ENCODE results near the gene HCLS1.
"Not testable (repeated sequence)": the region's sequence is repeated elsewhere in the genome, so short reads cannot be mapped to it uniquely, and the experiment has no call there.

The HCLS1 gene

GRCh38 chr3:121698476-121698875, 37.8 kb upstream of the HCLS1 start:
- POLR2A ChIA-PET = no interaction called here
- no peak for DNase-seq (ENCODE audit: extremely low spot score)
- TF ChIP-seq HDGF (IDR thresholded peaks at IDR 0.05; ENCODE audit: borderline replicate concordance) = no peak
- CTCF ChIA-PET = no interaction called here

- ChIA-PET POLR2A (no interaction called here), CTCF (interaction anchor here (0.6 kb wide), 1 partner anchor 140 kb away, joined by 3 read pairs; no protein-coding TSS in a partner anchor)
- no peak for DNase-seq (ENCODE audit: extremely low spot score)
- TF ChIP-seq FOXM1 (IDR thresholded peaks at IDR 0.05; ENCODE audit: borderline replicate concordance) (no peak), HDGF (IDR thresholded peaks at IDR 0.05; ENCODE audit: borderline replicate concordance) (no peak)
Measured at GRCh38 chr3:121696186-121696585, 35.5 kb upstream of the HCLS1 start.

DNA sequence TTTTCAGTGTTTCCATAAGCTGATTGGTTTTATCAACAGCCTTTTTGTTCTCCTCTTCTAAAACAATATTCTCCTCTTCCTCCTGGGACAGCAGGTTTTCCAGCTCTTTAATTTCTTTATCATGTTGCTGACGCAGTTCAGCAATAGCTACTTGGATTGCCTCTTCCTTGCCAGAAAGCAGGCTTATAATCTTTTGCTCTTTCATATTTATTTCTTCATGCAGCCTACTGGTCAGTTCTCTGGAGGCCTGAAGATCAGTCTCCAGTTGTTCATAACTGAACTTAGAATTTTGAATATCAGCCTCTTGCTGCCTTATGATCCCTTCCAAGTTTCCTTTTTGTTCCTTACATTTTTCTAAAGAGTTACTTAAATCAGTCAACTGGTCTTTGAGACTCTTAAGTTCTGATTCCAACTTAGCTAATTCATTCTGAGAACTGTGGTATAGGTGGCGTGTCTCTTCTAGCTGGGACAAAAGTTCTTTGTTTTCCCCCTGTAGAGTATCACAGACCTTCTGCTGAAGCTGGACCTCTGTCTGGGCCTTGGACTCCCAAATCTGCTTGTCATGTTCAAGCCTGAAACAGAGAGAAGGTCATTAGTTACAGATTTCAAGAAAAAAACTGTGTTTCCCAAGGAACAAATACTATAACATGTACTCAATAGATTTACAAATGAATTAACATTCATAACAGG, 31.5 kb upstream of the HCLS1 start:
- DNase-seq (ENCODE audit: extremely low spot score) = no peak
- TF ChIP-seq NFRKB (IDR thresholded peaks at IDR 0.05) = no peak
- no peak for TF ChIP-seq PKNOX1 (IDR thresholded peaks at IDR 0.05)
- TF ChIP-seq ZNF384 (IDR thresholded peaks at IDR 0.05) = no peak
- no peak for TF ChIP-seq FOXM1 (IDR thresholded peaks at IDR 0.05; ENCODE audit: borderline replicate concordance)
- TF ChIP-seq TARDBP (IDR thresholded peaks at IDR 0.05) = no peak
- no peak for TF ChIP-seq FOXA1 (IDR thresholded peaks at IDR 0.05)
- TF ChIP-seq ELF4 (IDR thresholded peaks at IDR 0.05) = no peak
- TF ChIP-seq SP1 (IDR thresholded peaks at IDR 0.05) = no peak
- no peak for TF ChIP-seq HDGF (IDR thresholded peaks at IDR 0.05; ENCODE audit: borderline replicate concordance)
- TF ChIP-seq ARNT (IDR thresholded peaks at IDR 0.05) = no peak
- TF ChIP-seq BHLHE40 (IDR thresholded peaks at IDR 0.05; ENCODE audit: borderline replicate concordance) = no peak
- no peak for TF ChIP-seq FOXK2 (IDR thresholded peaks at IDR 0.05)
- no peak for TF ChIP-seq L3MBTL2 (conservative IDR thresholded peaks at IDR 0.05)
- no peak for TF ChIP-seq CTBP1 (IDR thresholded peaks at IDR 0.05; ENCODE audit: borderline replicate concordance)
- no peak for TF ChIP-seq SUZ12 (IDR thresholded peaks at IDR 0.05)
- TF ChIP-seq LEF1 (IDR thresholded peaks at IDR 0.05; ENCODE audit: borderline replicate concordance) = no peak
- CTCF ChIA-PET = interaction anchor here (0.6 kb wide), 1 partner anchor 28 kb away, joined by 5 read pairs; no protein-coding TSS in a partner anchor
- POLR2A ChIA-PET = no interaction called here

GRCh38 chr3:121690777-121691405, 30.2 kb upstream of the HCLS1 start:
- TF ChIP-seq CTBP1 (IDR thresholded peaks at IDR 0.05; ENCODE audit: borderline replicate concordance) = no peak
- no peak for TF ChIP-seq L3MBTL2 (conservative IDR thresholded peaks at IDR 0.05)
- TF ChIP-seq HDGF (IDR thresholded peaks at IDR 0.05; ENCODE audit: borderline replicate concordance) = no peak
- no peak for TF ChIP-seq ELF4 (IDR thresholded peaks at IDR 0.05)
- no peak for TF ChIP-seq BHLHE40 (IDR thresholded peaks at IDR 0.05; ENCODE audit: borderline replicate concordance)
- no peak for TF ChIP-seq ARNT (IDR thresholded peaks at IDR 0.05)
- TF ChIP-seq LEF1 (IDR thresholded peaks at IDR 0.05; ENCODE audit: borderline replicate concordance) = no peak
- no peak for TF ChIP-seq NFRKB (IDR thresholded peaks at IDR 0.05)
- TF ChIP-seq SUZ12 (IDR thresholded peaks at IDR 0.05) = no peak
- TF ChIP-seq PKNOX1 (IDR thresholded peaks at IDR 0.05) = no peak
- TF ChIP-seq FOXA1 (IDR thresholded peaks at IDR 0.05) = no peak
- no peak for DNase-seq (ENCODE audit: extremely low spot score)
- ChIA-PET POLR2A (no interaction called here), CTCF (no interaction called here)

- DNase-seq (ENCODE audit: extremely low spot score); CTCF ChIA-PET; POLR2A ChIA-PET: not testable (repeated sequence)
Measured at GRCh38 chr3:121688747-121689146, 28.0 kb upstream of the HCLS1 start.

- CTCF ChIA-PET = no interaction called here
Measured at GRCh38 chr3:121681792-121682191, 21.1 kb upstream of the HCLS1 start.

DNA sequence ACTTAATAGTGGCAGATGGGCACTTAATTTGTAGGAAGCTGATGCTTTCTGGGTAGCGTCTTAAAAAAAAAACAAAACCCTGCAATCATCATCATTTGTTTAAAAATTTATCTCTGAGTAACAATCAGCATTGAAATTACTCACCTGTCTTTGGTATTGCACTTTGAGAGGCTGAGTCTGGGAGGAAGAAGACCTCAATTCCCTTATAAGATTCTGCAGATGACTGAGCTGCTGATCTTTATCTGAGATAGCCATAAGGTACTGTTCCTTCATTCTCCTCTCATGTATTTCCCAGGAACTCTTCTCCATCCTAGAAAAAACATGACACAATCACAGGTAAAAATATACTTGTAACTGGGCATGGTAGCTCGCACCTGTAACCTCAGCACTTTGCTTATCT, 16.4 kb upstream of the HCLS1 start:
- ChIA-PET POLR2A (no interaction called here), CTCF (no interaction called here)
- TF ChIP-seq FOXM1 (IDR thresholded peaks at IDR 0.05; ENCODE audit: borderline replicate concordance) (no peak), FOXA1 (IDR thresholded peaks at IDR 0.05) (no peak), ELF4 (IDR thresholded peaks at IDR 0.05) (no peak), FOXK2 (IDR thresholded peaks at IDR 0.05) (no peak), SUZ12 (IDR thresholded peaks at IDR 0.05) (no peak), BHLHE40 (IDR thresholded peaks at IDR 0.05; ENCODE audit: borderline replicate concordance) (no peak), ARNT (IDR thresholded peaks at IDR 0.05) (no peak), SP1 (IDR thresholded peaks at IDR 0.05) (no peak), NFRKB (IDR thresholded peaks at IDR 0.05) (no peak), ZNF384 (IDR thresholded peaks at IDR 0.05) (no peak), L3MBTL2 (conservative IDR thresholded peaks at IDR 0.05) (no peak), PKNOX1 (IDR thresholded peaks at IDR 0.05) (no peak), HDGF (IDR thresholded peaks at IDR 0.05; ENCODE audit: borderline replicate concordance) (no peak), CTBP1 (IDR thresholded peaks at IDR 0.05; ENCODE audit: borderline replicate concordance) (no peak), LEF1 (IDR thresholded peaks at IDR 0.05; ENCODE audit: borderline replicate concordance) (no peak), TARDBP (IDR thresholded peaks at IDR 0.05) (no peak)
- DNase-seq (ENCODE audit: extremely low spot score) = no peak

More at GRCh38 chr3:121681792-121682191, 21.1 kb upstream of the HCLS1 start:
- DNase-seq (ENCODE audit: extremely low spot score) = no peak
- POLR2A ChIA-PET = no interaction called here
- no peak for TF ChIP-seq NFRKB (IDR thresholded peaks at IDR 0.05)
- no peak for TF ChIP-seq FOXK2 (IDR thresholded peaks at IDR 0.05)
- no peak for TF ChIP-seq ZNF384 (IDR thresholded peaks at IDR 0.05)

Measured in HEK293T (cell line).